VCaP (cell line): ENCODE results near the gene HADH.
A peak's percentile ranks its signal among the peaks of the same experiment; 100 is the strongest.
"Not testable (repeated sequence)": the region's sequence is repeated elsewhere in the genome, so short reads cannot be mapped to it uniquely, and the experiment has no call there.

Experiments used
- H3K27ac ChIP-seq: fragments of 450-650 bp; 2 replicates; pipeline ENCODE4 v1.5.1; 2017
- TF ChIP-seq, protein P1 (sequence below): fragments of 450-650 bp; conservative IDR thresholded peaks from 2 replicates; pipeline ENCODE4 v1.5.1; 2017; ENCODE audit warnings: mild to moderate bottlenecking, moderate library complexity

HADH gene

DNA sequence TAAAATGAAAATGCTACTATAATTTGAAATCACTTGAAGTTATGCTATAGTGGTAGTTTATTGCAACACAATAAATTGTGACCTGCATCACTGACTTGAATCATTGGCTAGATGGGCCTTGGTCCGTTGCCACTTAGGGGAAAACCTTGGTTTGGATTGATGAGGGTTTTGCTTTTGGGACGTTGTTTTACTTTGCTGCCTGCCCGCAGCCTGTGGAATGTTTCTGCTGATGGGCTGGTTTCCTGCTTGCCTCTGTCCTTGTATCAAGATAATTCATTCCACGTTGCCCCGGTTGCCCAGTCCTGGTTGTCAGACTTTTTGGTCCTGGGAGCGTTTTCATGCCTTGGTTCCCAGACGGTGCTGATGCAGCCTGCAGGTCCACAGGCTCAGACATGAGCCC, 18.3 kb downstream of the HADH start:
- TF ChIP-seq, protein P1, sequence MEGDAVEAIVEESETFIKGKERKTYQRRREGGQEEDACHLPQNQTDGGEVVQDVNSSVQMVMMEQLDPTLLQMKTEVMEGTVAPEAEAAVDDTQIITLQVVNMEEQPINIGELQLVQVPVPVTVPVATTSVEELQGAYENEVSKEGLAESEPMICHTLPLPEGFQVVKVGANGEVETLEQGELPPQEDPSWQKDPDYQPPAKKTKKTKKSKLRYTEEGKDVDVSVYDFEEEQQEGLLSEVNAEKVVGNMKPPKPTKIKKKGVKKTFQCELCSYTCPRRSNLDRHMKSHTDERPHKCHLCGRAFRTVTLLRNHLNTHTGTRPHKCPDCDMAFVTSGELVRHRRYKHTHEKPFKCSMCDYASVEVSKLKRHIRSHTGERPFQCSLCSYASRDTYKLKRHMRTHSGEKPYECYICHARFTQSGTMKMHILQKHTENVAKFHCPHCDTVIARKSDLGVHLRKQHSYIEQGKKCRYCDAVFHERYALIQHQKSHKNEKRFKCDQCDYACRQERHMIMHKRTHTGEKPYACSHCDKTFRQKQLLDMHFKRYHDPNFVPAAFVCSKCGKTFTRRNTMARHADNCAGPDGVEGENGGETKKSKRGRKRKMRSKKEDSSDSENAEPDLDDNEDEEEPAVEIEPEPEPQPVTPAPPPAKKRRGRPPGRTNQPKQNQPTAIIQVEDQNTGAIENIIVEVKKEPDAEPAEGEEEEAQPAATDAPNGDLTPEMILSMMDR: no peak
- no peak overlapping the region for H3K27ac ChIP-seq

DNA sequence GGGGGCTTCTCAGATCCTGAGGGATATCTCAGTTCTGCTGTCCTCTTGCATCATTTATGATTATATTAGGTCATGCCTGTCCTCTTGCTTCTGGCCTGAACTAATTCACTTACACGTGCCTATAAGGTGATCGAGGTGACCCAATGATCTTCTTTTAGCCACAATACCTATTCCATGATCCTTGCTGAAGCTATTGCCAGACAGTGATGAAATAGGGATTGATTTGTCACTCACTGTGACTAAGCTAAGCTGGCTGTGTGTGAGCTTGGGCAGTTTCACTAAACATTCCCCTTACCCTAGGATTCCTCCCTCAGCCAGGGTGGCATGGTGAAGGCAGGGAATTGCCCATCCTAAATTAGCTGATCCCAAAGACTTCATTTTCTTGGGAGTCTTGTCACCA, 19.0 kb downstream of the HADH start:
- TF ChIP-seq, protein P1: no peak
- no peak overlapping the region for H3K27ac ChIP-seq

DNA sequence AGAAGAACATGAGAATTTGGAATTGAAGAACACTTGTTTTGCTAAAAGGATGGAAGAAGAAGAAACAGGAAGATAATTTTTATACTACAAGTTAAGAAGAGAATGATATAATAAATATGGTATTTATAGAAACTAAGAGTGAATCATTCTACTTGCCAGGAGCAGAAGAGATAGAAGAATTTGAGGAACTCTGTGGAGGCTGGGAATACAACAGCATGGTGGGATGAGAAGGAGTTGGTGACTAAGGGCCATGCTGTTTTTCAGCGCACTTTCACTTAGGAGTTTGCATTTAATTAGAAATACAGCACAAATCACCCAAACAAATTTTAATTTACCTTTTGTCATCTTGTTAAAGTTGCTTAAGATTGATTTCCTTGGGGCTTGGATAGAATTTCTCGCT, 20.5 kb downstream of the HADH start:
- TF ChIP-seq, protein P1: no peak
- no peak overlapping the region for H3K27ac ChIP-seq

DNA sequence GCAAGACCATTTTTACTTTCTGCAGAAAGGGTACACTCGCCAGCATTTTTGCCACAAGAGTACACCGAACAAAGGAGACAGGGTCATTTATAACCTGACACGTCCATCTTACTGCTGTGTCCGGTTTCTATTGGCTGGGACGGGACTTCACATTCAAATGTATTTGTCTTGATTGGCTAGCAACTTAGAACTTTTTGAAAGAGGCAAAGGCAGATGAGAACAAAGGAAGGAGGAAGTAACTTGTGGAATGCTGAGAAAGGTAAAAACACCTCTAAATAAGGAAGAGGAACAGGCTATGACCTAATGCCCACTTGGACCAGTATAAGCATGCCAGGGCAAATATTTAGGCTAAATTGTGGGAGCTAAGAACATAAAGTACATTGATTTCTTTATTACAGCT, 22.7 kb downstream of the HADH start:
- not testable (repeated sequence) for H3K27ac ChIP-seq

DNA sequence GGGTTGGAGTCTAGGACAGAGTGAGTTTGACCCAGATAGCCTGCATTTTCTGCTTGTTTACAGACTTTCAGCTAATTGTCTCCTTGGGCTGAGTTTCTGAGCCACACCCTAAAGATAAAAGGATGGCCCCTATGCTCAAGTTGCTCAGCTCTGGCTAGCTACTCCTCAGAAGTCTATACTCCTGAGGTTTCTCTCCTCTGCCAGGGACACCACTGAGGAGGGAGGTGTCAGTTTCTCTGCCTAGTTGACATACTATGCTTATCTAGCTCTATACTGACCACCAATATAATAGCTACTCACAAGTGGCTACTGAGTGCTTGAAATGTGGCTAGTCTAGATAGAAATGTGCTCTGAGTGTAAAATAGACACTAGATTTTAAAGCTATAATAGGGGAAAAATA, 23.6 kb downstream of the HADH start:
- no peak overlapping the region for H3K27ac ChIP-seq
- TF ChIP-seq, protein P1: no peak

DNA sequence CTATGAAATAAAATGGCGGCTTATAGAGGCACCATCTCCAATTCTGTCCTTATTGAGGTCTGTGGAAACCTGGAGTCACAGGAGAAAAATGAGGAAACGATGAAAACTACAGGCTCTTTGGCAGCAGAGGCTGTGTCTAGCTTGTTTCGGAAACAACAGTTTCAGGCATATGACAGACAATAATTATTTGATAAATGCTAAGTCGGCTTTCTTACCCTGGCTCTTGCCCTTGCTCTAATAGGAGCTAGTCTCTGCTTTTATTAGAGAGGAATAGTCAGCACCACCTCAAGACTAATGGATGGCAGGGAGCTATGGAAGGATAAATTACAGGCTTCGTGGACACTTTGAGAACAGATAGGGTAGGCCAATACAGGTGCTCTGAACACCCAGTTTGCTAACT, 24.3 kb downstream of the HADH start:
- TF ChIP-seq, protein P1: no peak
- no peak overlapping the region for H3K27ac ChIP-seq

DNA sequence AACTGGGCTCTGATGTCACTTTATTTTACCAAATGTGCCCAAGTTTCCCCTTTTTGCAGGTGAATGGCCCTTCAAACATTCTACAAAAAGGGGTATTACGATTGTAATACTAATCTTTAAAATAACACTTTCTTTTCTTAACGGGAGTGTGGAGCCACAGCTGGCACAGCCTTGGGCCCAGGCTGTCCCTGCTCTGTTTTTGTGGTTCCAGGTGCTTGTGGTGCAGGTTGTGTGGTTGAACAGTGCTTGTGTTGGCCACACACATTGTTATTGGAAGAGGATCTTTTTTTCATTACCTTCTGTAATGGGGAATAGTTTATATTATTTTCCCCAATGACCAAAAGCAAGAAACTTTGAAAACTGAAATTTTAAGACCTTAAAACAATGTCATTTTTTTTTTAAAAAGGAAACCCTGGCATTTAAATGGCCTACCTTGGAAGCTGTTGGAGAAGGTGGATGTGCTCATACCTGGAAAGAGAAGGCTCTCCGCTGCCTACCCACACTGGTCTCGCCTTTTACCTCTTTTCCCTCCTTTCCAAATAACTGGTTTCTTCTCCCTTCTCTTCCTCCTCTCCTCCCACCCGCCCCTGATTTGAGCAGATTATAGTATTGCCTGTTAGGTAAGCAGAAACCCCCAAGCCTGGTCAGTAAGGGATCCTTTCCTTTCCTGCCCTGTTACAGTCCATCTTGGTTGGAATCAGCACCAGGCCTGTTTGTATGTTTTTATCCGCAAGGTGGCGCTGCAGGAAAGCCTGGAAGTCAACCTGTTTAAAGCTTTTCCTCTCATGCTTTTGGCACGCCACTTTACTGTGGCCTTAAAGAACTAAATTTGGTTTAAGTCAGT, 28.6 kb downstream of the HADH start:
- TF ChIP-seq, protein P1: peak; percentile 99
- no peak overlapping the region for H3K27ac ChIP-seq

DNA sequence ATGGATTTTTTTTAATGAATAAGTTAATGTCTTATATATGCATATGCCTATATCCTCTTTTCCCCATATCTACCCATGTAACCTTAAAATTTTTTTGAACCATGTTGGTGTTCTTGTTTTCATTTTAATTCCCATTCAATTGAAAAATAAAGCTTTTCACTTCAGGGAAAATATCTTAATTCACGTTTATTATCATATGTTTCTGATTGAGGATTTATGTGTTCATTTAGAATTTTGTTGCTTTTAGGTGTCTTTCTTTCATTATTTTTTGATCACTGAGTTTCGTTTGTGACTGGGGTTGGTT, 29.1 kb downstream of the HADH start:
- TF ChIP-seq, protein P1: no peak; the same call in 1 of the 2 replicates
- no peak overlapping the region for H3K27ac ChIP-seq
